NCI-H2227 treated with DMSO at 0.1 percent for 48 hours (cell line): ENCODE measurements around the gene UPF1.

ENCODE experiments used
- DNase-seq: peaks from one replicate; lab custom pipeline; 2025; lab: John Stamatoyannopoulos, UW

UPF1 gene

DNA sequence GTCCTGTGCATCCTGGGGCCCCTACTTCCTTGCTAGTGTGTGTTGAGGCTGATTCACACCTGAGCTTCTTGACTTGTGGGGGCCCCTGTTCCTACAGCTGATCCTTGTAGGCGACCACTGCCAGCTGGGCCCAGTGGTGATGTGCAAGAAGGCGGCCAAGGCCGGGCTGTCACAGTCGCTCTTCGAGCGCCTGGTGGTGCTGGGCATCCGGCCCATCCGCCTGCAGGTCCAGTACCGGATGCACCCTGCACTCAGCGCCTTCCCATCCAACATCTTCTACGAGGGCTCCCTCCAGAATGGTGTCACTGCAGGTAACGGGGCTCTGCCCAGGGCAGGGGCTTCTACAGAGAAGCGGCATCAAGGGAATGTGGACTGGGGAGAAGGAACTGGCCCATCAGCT is 25.5 kb downstream of the UPF1 start:
- no peak for DNase-seq

GRCh38 chr19:18858906-18859646 is 27.3 kb downstream of the UPF1 start:
- DNase-seq, result no peak

DNA sequence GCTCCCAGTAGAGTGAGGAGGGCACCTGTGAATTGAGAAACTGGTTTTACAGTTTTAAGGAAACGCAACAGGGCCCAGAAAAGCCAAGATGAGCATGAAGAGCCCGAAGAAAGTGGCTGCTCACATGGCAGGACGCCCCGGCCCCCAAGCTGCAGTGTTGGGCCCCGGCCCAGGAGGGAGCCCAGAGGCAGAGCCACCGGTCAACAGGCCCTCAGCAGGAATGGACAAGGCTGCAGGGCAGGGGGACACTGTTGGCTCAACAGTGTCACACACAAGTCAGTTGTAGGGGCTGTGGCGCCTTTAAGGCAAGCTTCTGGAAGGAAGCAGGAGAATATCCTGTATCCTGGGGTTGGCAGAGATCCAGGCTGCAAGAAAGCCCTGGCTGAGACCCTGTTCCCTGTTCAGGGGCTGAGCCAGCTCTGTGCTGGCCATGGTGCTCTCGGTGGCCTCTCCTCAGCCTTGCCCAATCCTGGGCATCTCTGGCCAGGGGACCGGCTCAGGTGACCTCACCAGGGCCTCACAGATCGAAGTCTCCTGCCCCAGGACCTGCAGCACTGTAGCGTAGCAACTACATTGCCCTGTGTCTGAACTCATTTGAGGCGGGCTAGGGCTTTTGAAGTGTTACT is 28.0 kb downstream of the UPF1 start:
- no peak for DNase-seq

DNA sequence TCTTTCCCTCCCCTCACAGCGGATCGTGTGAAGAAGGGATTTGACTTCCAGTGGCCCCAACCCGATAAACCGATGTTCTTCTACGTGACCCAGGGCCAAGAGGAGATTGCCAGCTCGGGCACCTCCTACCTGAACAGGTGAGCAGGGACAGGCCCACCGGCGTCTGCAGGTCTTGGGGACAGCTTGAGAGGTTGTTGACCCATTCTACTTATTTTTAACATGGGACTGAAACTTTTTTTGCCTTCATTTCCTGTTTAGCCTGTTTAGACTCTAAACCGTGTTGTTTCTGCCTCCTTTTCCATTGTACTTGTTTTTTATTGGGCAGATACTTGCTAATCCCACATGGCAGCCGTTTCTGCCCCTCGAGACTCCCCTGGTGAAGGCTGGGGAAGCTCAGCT is 28.5 kb downstream of the UPF1 start:
- no peak for DNase-seq

- DNase-seq, result no peak
Observed at GRCh38 chr19:18860725-18861124, 29.0 kb downstream of the UPF1 start.

GRCh38 chr19:18861235-18861634 is 29.5 kb downstream of the UPF1 start:
- DNase-seq, result no peak

- DNase-seq, result no peak
Observed at GRCh38 chr19:18861917-18862316, 30.2 kb downstream of the UPF1 start.

- no peak for DNase-seq
Observed at GRCh38 chr19:18862976-18863842, 31.4 kb downstream of the UPF1 start.

DNA sequence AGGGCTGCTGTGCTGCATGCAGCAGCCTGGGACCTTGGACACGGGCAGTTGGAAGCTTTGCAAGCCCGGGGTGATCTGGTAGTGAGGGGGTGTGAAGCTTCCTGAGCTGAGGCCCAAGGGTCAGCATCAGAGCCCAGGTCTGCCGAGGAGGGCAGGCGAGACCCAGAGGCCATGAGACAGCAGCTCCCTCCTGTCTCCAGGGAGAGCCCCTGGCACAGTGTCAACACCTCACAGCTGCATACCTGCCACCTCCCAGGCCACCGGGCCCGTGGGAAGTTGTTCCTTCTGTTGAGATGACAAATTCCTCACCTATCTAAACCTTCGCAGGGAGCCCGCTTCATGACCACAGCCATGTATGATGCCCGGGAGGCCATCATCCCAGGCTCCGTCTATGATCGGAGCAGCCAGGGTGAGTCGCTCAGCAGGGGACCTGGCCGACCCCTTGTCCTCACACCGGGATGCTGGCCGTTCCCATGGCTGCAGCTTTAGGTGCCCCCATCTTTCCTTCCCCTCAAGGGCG is 32.1 kb downstream of the UPF1 start:
- no peak for DNase-seq

DNA sequence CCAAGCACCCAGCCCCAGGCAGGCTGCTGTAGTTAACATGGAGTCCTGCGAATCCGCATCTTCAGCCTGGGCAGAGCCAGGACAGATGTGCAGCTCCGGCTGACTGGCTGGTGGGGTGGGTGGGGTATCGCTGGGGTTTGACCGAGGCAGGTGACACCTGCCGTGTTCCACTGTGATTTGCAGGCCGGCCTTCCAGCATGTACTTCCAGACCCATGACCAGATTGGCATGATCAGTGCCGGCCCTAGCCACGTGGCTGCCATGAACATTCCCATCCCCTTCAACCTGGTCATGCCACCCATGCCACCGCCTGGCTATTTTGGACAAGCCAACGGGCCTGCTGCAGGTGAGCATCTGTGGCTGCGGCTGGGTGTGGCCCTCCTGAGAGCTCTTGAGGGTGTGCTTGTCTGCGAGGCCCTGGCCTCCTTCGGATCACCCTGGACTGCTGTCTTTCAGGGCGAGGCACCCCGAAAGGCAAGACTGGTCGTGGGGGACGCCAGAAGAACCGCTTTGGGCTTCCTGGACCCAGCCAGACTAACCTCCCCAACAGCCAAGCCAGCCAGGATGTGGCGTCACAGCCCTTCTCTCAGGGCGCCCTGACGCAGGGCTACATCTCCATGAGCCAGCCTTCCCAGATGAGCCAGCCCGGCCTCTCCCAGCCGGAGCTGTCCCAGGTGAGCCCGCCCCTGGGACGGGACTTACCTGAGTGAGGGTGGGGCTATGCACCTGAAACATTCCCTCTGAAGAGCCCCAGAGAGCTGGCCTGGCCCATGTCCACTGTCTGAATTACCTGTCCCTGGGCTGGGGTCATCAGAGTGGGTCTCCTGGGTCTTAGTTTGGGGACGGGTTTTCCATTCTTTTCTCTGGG is 33.6 kb downstream of the UPF1 start:
- DNase-seq, result no peak

DNA sequence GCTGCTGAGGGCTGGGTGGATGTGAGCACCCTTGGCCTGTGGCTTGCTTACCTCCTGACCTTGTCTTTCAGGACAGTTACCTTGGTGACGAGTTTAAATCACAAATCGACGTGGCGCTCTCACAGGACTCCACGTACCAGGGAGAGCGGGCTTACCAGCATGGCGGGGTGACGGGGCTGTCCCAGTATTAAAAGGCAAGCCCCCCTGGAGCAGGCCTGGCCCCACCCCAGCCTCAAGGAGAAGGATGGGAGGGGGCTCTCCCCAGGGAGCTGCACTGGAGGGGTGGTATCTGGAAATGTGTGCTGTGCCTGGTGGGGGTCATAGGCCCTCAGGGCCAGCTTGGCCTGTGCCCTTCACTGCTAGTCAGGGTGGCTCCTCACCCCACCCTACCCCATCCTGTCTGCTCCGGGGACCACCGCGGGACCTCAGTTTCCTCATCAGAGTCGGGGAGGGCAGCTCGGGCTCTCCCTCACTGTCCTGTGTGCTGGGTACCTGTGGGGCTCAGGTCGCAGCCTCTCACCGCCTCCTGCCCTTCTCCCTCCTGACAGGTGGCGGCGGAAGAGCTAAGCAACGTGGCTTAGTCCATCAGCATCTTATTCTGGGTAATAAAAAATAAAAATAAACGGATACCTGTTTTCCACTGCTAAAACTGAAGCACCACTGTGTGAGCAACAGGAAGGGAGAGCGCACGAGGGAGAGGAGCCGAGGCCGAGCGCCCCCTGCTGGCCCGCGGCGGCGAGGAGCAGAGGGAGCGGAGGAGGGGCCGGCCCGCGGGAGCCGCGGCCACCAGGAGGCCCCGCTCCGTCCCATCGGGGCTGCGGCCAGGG is 34.4 kb downstream of the UPF1 start:
- no peak for DNase-seq

DNA sequence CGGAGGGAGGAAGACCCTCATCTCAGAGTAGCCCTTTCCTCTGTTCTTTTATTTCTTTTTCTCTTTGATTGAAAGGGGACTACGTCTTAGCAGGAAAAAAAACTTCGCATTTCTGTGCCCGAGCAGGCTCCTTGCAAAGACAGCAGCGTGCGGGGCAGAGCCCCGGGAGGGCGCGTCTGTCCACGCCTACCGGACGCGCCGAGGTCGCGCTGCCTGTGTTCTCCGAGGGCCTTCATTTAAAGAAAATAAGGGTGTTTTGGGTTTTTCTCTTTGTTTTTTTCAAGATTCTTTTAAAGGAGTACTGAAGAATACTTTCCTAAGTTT is 35.0 kb downstream of the UPF1 start:
- no peak for DNase-seq

GRCh38 chr19:18867199-18867598 is 35.4 kb downstream of the UPF1 start:
- DNase-seq, result no peak

GRCh38 chr19:18867751-18868150 is 36.0 kb downstream of the UPF1 start:
- DNase-seq, result no peak

- no peak for DNase-seq
Observed at GRCh38 chr19:18868380-18869022, 36.7 kb downstream of the UPF1 start.

GRCh38 chr19:18869023-18869618 is 37.4 kb downstream of the UPF1 start:
- DNase-seq, result no peak

- DNase-seq, result no peak
Observed at GRCh38 chr19:18869781-18870530, 38.2 kb downstream of the UPF1 start.

GRCh38 chr19:18870531-18871172 is 38.9 kb downstream of the UPF1 start:
- DNase-seq, result no peak

- no peak for DNase-seq
Observed at GRCh38 chr19:18871543-18871942, 39.8 kb downstream of the UPF1 start.
